Fibroblast of upper back skin (primary cell): ENCODE measurements around the gene FLII.

Experiments used
- DNase-seq: peaks from one replicate; pipeline ENCODE4 v3.0.0-alpha.2; 2013

The FLII gene

GRCh38 chr17:18213666-18214270 lies 44.8 kb downstream of the FLII start:
- DNase-seq: no peak

DNA sequence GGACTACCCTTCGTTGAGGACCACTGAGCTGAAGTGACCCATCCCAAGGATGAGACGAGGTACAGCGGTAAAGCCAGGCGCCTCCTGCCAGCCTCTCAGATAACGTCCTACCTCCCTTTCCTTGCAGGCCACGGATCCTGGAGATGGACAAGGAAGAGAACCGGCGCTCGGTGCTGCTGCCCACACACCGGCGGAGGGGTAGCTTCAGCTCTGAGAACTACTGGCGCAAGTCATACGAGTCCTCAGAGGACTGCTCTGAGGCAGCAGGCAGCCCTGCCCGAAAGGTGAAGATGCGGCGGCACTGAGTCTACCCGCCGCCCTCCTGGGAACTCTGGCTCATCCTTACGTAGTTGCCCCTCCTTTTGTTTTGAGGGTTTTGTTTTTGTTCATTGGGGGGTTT lies 50.4 kb downstream of the FLII start:
- DNase-seq: no peak

- DNase-seq: no peak
These were observed 51.6 kb downstream of the FLII start for GRCh38 chr17:18206962-18207361.

DNA sequence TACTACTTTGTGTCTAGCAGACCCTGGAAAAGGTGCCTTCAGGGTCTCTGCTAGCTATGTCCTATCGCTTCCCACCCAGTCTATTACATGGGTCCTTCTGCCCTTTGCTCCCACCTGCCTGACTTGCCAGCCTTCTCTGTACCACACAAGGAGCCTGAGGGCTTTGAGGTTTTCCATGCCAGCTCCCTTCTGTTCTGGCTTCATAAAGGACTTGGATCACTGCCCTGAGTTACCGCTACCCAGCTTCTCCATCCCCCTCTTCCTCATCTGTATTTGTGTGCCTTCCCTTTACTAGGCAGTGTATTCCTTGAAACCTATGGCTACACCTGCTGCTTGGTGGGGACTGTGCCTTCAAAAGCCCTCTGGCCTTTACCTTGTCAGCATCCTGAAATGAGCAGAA lies 52.7 kb downstream of the FLII start:
- no peak for DNase-seq

DNA sequence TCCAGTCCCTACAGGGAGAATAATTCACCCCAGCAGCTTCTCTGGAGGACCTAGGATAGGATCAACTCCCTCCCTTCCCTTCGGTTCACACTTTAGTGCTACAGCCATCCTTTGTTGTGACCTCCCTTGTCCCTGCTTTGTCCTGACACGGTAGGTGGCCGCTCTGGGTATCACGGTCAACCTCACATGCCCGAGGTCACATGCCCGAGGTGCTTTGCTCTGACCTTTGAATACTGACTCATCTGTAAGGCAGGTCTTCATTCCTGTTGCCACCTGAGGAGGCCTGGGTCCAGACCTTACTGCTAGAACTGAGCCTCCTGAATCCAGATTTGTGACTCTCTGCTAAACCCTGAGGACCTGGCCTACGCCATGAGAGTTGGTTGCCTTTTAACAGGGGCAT lies 55.2 kb downstream of the FLII start:
- DNase-seq: no peak

- no peak for DNase-seq
These were observed 57.4 kb downstream of the FLII start for GRCh38 chr17:18201108-18201507.

DNA sequence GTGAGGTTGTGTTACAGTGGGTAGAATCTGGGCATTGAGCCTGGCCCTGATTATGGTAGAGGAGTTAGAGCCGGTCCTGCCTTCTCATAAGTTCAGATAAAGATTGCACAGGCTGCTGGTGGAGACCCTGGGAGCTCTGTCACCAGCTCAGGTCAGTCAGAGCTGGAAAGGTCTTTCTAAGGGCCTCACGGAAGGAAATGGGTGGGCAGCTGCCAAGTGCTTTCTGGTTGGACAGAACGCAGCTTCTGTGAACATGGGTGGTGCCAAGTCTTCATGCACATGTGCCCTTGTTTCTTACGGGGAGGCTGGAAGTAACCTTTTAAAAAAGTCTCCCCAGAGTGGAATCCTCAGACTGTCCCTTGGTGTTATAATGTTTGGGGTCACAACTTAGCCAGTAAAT lies 60.0 kb downstream of the FLII start:
- no peak for DNase-seq

GRCh38 chr17:18197535-18198194 lies 60.9 kb downstream of the FLII start:
- DNase-seq: no peak

DNA sequence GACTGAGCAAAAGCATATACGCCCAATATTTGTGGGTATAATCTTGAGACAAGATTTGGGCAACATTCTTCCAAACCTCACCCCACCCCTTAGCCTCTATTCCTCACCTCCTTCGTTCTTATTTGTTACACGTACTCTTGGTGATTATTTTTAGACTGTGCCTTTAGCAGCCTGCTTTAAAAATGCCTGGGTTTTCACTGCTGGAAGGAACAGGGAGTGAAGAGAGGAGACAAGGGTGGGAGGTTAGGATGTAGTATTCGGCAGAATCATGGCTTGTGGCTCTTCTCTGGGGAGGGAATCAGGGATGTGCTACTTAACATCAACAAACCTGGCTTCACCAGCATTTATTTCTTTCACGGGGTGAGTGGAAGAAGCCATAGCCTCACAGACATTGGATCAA lies 63.3 kb downstream of the FLII start:
- no peak for DNase-seq
